OCI-LY7 (cell line): Measurements from ENCODE around the gene DKK2.

Experiments used
- EZH2phosphoT487 ChIP-seq: fragments of 200-600 bp; sonication (generic); IDR thresholded peaks from 2 replicates; pipeline ENCODE4 v1.6.1; 2018; ENCODE audit warnings: low read depth, borderline replicate concordance, mild to moderate bottlenecking, mixed run types, antibody characterized with exemption, low read length, moderate library complexity, mixed read lengths
- TF ChIP-seq, protein P1 (sequence below): fragments of 200-600 bp; sonication (generic); conservative IDR thresholded peaks from 2 replicates; pipeline ENCODE4 v1.5.1; 2014; ENCODE audit warnings: mild to moderate bottlenecking, antibody characterized with exemption, low read length, moderate library complexity, mixed read lengths

DNA sequence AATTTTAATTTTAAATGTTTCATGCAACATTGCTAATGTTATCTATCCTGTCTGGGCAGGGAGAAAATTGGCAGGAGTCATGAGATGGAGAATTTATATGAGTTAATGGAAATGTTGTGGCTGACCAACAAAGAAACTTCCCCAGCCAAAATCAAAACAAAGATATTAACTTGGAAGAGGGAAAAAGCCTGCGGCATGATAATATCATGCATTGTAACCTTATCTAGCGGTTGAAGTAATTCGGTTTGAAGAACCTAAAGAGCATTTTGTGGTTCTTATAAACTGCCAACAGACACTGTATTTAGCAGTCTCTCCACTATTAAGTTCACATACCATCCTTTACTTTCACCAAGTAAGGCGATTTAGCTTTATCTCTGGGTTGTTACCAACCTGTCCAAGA lies 42.3 kb downstream of the DKK2 start:
- no peak for TF ChIP-seq EZH2phosphoT487
- TF ChIP-seq, protein P1, sequence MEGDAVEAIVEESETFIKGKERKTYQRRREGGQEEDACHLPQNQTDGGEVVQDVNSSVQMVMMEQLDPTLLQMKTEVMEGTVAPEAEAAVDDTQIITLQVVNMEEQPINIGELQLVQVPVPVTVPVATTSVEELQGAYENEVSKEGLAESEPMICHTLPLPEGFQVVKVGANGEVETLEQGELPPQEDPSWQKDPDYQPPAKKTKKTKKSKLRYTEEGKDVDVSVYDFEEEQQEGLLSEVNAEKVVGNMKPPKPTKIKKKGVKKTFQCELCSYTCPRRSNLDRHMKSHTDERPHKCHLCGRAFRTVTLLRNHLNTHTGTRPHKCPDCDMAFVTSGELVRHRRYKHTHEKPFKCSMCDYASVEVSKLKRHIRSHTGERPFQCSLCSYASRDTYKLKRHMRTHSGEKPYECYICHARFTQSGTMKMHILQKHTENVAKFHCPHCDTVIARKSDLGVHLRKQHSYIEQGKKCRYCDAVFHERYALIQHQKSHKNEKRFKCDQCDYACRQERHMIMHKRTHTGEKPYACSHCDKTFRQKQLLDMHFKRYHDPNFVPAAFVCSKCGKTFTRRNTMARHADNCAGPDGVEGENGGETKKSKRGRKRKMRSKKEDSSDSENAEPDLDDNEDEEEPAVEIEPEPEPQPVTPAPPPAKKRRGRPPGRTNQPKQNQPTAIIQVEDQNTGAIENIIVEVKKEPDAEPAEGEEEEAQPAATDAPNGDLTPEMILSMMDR: no peak
